K562 (cell line): ENCODE results near the gene C1QA.

ENCODE experiments used
- CREM ChIP-seq: IDR thresholded peaks from 2 replicates; pipeline ENCODE4 v1.6.1; 2014; ENCODE audit warnings: antibody characterized with exemption, low read depth
- GATAD2A ChIP-seq: fragments of 450-650 bp; IDR thresholded peaks from 2 replicates; pipeline ENCODE4 v1.6.1; 2017
- ZNF24 ChIP-seq: fragments of 450-650 bp; IDR thresholded peaks from 2 replicates; pipeline ENCODE4 v1.6.1; 2016
- TF ChIP-seq, protein P1 (sequence below): fragments of 450-650 bp; IDR thresholded peaks from 2 replicates; pipeline ENCODE4 v1.6.1; 2016; ENCODE audit warnings: mild to moderate bottlenecking, moderate library complexity

DNA sequence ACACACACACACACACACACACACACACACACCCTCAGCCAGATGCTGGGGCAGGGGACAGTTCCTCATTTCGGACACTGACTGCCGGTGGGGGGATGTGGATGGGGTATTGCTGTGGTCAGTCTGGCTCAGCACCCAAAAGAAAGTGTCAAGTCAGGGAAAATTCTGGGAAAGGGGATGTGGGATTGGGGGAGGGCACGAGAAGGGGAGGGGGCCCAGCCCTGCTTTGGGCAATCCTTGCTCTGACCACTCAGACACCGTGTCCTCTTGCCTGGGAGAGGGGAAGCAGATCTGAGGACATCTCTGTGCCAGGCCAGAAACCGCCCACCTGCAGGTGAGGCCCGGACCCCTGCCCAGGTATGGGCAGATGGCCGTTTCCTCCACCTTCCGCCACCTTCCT is 7.0 kb downstream of the C1QA start, which contains the start of gene C1QC:
- TF ChIP-seq GATAD2A, result no peak
- no peak for TF ChIP-seq ZNF24
- TF ChIP-seq CREM, result no peak
- TF ChIP-seq, protein P1, sequence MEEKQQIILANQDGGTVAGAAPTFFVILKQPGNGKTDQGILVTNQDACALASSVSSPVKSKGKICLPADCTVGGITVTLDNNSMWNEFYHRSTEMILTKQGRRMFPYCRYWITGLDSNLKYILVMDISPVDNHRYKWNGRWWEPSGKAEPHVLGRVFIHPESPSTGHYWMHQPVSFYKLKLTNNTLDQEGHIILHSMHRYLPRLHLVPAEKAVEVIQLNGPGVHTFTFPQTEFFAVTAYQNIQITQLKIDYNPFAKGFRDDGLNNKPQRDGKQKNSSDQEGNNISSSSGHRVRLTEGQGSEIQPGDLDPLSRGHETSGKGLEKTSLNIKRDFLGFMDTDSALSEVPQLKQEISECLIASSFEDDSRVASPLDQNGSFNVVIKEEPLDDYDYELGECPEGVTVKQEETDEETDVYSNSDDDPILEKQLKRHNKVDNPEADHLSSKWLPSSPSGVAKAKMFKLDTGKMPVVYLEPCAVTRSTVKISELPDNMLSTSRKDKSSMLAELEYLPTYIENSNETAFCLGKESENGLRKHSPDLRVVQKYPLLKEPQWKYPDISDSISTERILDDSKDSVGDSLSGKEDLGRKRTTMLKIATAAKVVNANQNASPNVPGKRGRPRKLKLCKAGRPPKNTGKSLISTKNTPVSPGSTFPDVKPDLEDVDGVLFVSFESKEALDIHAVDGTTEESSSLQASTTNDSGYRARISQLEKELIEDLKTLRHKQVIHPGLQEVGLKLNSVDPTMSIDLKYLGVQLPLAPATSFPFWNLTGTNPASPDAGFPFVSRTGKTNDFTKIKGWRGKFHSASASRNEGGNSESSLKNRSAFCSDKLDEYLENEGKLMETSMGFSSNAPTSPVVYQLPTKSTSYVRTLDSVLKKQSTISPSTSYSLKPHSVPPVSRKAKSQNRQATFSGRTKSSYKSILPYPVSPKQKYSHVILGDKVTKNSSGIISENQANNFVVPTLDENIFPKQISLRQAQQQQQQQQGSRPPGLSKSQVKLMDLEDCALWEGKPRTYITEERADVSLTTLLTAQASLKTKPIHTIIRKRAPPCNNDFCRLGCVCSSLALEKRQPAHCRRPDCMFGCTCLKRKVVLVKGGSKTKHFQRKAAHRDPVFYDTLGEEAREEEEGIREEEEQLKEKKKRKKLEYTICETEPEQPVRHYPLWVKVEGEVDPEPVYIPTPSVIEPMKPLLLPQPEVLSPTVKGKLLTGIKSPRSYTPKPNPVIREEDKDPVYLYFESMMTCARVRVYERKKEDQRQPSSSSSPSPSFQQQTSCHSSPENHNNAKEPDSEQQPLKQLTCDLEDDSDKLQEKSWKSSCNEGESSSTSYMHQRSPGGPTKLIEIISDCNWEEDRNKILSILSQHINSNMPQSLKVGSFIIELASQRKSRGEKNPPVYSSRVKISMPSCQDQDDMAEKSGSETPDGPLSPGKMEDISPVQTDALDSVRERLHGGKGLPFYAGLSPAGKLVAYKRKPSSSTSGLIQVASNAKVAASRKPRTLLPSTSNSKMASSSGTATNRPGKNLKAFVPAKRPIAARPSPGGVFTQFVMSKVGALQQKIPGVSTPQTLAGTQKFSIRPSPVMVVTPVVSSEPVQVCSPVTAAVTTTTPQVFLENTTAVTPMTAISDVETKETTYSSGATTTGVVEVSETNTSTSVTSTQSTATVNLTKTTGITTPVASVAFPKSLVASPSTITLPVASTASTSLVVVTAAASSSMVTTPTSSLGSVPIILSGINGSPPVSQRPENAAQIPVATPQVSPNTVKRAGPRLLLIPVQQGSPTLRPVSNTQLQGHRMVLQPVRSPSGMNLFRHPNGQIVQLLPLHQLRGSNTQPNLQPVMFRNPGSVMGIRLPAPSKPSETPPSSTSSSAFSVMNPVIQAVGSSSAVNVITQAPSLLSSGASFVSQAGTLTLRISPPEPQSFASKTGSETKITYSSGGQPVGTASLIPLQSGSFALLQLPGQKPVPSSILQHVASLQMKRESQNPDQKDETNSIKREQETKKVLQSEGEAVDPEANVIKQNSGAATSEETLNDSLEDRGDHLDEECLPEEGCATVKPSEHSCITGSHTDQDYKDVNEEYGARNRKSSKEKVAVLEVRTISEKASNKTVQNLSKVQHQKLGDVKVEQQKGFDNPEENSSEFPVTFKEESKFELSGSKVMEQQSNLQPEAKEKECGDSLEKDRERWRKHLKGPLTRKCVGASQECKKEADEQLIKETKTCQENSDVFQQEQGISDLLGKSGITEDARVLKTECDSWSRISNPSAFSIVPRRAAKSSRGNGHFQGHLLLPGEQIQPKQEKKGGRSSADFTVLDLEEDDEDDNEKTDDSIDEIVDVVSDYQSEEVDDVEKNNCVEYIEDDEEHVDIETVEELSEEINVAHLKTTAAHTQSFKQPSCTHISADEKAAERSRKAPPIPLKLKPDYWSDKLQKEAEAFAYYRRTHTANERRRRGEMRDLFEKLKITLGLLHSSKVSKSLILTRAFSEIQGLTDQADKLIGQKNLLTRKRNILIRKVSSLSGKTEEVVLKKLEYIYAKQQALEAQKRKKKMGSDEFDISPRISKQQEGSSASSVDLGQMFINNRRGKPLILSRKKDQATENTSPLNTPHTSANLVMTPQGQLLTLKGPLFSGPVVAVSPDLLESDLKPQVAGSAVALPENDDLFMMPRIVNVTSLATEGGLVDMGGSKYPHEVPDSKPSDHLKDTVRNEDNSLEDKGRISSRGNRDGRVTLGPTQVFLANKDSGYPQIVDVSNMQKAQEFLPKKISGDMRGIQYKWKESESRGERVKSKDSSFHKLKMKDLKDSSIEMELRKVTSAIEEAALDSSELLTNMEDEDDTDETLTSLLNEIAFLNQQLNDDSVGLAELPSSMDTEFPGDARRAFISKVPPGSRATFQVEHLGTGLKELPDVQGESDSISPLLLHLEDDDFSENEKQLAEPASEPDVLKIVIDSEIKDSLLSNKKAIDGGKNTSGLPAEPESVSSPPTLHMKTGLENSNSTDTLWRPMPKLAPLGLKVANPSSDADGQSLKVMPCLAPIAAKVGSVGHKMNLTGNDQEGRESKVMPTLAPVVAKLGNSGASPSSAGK, result no peak
